HG03575 (cell line): ENCODE measurements around the gene PNP.
"Not testable (repeated sequence)": the region's sequence is repeated elsewhere in the genome, so short reads cannot be mapped to it uniquely, and the experiment has no call there.

ENCODE experiments used
- ATAC-seq: cut with Tn5 transposase; IDR thresholded peaks from one replicate; pipeline ENCODE4 v1.9.1; 2021; ENCODE audit not compliant: unreplicated experiment, insufficient number of reproducible peaks, low FRiP score; ENCODE audit errors: extremely low read depth

PNP gene

DNA sequence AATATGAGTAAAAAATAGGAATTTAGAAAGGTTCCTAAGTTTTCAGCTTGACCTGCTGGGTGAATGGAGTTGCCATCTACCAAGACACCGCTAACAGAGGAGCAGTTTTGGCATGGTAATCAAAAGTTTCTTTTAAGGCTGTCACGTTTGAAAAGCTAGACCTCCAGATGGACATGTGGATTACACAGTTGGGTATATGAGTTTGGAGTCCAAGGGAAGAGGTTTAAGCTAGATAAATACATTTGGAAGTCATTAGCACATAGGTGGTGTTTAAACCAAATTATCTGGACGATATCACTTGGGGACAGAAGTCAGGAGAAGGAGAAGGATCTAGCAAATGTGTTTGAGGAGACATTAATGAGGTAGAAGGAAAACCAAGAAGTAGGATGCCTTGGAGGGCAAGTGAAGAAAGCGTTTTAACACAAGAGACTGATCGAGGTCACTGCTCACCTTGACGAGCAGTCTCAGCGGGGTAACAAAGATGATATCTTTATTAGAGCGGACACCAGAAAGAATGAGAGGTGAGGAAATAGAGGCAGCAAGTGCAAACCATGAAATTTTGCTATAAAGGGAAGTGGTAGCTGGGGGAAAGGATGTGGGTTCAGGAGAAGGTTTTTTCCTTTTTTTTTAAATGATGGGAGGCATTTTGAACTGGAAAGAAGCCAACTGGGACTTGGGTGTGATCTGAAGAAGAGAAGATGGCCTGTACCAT is 17.6 kb downstream of the PNP start:
- no peak for ATAC-seq

DNA sequence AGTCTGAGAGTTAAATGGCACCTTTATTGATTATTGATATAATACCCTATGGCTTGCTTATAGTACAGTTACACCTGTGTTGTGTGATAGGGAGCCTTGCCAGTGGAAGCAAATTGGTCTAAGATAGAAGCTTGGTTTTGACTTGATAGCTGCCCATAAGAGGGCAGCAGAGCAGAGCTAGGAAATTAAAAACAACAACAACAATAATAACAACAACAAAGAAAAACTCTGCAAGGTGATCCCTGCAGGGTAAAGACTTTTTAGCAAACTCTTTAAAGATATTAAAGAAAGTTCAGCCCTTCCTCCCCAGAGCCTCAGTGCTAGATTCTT is 18.2 kb downstream of the PNP start:
- ATAC-seq: no peak

DNA sequence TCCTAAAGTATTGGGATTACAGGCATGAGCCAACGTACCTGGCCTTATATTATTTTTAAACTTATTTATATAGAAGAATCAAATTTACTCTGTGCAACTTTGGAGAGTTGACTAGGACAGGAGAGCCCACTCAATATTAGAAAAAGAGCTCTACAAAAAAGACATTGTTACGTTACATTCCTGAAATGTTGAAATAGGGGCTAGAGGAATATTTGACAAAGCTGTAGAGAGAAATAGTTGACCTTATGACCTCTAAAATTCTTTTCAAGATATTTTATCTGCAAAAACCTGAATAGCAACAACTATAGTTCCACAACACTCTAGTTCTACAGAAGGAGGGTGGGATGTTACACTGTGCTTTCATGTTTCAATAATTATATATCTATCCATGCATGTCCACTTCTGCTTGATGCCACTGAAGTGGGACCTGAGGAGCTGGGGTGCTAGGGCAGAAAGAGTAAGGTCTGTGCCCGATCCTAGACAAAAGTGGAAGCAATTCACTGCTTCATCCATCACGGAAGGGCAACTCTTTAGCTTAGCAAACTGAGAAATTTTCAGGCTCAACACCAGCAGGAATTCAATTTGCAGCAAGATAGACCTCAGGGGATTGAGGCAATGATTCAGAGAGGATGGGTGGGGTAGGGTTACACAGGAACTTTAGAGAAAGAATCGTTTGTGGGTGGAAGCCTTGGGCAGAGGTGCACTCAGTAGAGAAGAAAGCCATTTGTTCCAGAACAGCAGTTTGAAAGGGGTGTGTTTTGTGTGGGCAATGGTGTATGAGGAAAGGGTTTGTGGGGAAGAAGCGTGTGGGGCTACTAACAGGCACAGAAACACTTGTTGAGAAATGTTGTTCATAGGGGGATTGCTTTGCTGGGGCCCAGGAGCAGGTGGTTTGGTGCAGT is 20.1 kb downstream of the PNP start:
- peak; percentile 26 for ATAC-seq

DNA sequence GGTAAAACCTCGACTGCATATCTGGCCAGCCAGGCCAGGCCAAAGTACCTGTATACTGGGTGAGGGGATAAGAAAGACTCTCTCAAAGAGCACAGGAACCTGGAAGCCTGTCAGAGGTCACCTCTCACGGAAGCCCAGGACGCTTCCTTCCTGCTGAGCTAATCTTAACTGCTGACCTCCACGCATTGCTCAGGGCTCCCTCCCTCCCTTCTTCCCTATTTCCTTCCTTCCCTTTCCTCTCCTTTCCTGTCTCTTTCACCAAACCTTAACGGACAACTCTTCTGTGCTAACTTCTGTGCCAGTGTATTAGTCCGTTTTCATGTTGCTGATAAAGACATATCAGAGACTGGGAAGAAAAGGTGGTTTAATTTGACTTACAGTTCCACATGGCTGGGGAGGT is 21.4 kb downstream of the PNP start:
- no peak for ATAC-seq

DNA sequence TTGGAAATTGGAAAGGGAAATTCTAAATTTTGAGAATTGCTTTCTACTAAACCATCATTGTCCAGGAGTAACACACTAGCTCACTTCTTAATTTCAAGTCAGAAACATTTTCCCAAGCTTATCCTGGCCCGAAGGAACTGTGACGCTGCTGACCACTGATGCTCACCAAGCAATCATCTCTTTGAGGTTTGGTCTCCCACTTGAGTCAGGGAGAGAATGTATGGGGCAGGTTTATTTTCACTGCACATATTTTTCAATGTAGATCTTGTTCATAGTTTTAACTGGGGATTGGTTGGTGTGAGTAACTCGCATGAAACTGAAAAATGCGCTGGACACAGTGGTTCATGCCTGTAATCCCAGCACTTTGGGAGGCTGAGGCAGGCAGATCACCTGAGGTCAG is 23.3 kb downstream of the PNP start:
- ATAC-seq: no peak

DNA sequence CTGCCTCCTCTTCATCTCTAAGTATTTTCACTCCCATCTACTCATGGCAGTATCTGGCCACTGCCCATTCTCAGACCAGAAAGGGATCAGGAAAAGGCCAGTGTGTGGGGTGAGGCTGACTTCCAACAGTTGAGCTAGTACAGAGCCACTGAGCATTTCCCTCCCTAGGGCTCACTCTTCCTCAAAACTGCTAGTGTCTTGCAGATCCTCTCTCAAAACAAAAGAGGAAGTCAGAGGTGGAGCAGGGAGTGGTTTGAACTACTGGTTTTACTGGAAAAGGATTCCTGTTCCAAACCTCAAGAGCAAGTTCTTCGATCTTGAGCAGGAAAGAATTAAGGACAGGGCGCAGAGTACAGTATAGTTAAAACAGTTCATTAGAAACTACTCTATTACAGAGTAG is 24.4 kb downstream of the PNP start:
- ATAC-seq: no peak

DNA sequence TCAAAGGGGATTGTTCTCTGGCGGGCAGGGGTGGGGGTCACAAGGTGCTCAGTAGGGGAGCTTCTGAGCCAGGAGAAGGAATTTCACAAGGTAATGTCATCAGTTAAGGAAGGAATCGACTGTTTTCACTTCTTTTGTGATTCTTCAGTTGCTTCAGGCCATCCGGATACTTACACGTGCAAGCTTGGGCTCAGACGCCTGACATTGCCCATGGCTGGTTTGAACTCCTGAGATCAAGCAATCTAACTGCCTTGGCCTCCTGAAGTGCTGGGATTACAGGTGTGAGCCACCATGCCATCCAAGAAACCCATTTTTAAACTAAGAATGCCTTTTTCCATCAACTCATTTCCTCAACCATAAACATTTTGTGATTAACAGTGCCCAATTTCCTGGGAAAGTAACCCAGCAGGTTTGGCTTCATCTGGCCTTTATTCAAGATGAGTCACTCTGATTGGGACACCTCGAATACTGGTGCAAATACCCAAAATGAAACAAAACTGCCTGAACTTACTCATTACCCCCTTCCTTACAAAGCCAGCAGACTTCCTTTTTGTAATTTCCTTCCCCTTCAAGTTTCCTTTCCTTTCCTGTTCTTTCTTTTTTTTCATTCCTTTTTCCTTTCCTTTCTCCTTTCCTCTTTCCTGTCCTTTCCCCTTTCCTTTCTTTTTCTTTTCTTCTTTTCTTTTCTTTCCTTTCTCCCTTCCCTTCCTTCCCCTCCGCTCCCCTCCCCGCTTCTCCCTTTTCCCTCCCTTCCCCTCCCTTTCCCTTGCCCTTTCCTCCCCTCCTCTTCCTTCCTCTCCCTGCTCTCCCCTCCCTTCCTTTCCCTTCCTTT is 25.9 kb downstream of the PNP start:
- no peak for ATAC-seq

DNA sequence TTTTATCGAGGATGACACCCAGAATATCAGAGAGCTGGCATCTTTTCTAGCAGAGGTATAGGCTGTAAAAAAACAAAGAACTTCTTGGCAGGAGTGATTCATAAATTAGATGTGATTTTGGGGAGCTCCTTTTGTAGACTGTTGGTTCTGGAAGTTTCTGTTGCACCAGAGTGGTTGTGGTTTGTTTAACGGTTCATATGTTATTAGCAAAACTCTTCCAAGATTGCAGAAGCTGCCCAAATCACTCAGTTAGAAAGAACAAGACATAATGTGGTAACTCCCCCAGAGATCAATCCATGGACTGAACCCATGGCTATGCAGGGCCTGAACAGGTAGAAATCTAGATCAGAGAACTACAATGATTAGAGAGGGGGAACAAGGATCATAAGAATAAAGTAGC is 29.4 kb downstream of the PNP start:
- ATAC-seq: no peak

DNA sequence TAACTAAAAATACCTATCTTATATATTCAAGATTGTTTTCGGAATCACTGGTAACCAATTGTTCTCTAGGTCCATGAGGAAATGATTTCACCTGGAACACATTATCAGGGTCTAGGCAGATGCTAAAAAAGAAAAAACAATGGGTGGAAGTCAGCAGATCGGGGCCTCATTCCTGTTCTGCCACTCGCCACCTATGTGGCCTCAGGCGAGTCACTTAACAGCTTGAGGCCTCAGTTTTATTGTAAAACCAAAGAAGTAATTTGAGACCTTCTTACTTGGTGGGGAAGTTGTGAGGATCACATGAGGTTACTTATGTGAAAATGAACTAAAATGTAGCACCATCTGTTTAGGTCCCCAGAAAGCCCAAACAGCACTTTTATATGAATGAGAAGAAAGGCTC is 29.9 kb downstream of the PNP start:
- ATAC-seq: no peak

DNA sequence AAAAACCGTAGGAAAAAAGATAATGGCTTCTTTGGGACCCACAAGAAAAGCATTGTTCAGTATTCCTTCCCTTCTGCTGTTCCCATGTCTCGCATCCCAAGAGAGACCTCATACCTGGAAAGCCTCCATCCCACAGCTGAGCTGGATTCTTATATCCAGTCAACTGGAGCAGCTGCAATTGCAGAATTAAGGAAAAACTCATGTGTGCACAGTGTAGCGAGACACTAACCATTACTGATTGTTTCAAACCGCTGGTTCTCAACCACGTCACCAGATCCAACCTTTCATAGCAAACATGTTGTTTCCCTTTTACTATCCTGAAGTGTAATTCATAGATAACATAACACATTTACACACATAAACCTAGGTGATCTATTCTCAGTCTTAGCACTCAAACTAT is 30.7 kb downstream of the PNP start:
- ATAC-seq: no peak

DNA sequence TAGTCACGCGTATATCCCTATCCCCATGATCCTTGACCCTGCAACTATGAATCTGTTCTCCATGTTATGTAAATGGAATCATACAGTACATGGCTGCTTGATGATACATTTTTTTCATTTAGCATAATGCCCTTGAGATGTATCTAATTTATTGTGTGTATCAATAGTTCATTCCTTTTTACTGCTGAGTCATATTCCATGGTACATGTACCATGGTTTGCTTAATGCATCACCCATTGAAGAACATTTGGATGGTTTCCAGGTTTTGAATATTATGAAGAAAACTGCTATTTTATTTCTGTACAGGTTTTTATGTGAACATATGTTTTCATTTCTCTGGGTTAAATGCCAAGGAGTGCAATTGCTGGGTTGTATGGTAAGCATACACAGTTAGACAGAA is 32.1 kb downstream of the PNP start:
- no peak for ATAC-seq

DNA sequence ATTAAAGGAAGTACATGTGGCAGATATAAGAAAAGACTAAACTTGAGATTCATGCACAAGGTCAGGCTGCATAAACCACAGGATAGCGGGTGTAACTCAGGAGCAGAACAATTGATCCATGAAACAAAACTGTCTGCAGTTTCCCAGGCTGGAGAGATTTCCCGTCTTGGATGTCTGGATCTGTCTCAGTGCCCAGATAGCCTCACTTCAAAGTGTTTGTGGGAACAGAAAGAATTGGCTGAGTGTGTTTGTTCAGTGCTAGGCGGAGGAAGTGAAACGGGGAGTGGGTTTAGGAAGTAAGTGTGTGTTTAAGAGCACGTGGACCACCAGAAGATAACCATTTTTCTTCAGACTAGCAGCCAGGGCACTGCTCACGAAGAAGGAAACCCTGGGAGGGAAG is 34.7 kb downstream of the PNP start:
- ATAC-seq: no peak

DNA sequence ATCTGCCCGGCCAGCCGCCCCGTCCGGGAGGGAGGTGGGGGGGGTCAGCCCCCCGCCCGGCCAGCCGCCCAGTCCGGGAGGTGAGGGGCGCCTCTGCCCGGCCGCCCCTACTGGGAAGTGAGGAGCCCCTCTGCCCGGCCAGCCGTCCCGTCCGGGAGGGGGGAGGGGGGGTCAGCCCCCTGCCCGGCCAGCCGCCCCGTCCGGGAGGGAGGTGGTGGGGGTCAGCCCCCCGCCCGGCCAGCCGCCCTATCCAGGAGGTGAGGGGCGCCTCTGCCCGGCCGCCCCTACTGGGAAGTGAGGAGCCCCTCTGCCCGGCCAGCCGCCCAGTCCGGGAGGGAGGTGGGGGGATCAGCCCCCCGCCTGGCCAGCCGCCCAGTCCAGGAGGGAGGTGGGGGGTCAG is 37.1 kb downstream of the PNP start:
- ATAC-seq: not testable (repeated sequence)

DNA sequence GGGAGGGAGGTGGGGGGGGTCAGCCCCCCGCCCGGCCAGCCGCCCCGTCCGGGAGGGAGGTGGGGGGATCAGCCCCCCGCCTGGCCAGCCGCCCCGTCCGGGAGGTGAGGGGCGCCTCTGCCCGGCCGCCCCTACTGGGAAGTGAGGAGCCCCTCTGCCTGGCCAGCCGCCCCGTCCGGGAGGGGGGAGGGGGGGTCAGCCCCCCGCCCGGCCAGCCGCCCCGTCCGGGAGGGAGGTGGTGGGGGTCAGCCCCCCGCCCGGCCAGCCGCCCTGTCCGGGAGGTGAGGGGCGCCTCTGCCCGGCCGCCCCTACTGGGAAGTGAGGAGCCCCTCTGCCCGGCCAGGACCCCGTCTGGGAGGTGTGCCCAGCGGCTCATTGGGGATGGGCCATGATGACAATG is 37.5 kb downstream of the PNP start:
- ATAC-seq: not testable (repeated sequence)

DNA sequence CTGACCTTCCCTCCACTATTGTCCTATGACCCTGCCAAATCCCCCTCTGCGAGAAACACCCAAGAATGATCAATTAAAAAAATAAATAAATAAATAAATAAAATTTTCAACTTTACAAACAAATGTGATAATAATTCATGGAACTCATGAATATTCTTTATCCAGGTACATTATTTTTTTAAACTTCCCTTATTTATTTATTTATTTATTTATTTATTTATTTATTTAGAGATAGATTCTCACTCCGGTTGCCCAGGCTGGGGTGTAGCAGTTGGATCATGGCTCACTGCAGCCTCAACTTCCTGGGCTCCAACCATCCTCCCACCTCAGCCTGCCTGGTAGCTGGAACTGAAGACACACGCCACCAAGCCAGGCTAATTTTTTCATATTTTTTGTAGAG is 38.3 kb downstream of the PNP start:
- ATAC-seq: not testable (repeated sequence)

DNA sequence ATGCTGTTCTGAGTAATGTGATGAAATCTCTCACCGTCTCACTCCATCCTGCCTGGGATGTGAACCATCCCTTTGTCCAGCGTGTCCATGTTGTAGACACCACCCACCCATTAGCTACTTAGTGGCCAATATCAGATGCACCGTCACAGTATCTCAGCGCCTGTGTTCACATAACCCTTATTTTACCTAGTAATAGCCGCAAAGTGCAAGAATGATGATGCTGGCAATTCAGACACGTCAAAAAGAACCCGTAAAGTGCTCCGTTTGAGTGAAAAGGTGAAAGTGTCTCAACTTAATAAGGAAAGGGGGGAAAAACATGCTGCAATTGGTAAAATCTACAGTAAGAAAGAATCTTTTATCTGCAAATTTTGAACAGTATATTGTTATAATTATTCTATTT is 39.2 kb downstream of the PNP start:
- no peak for ATAC-seq

DNA sequence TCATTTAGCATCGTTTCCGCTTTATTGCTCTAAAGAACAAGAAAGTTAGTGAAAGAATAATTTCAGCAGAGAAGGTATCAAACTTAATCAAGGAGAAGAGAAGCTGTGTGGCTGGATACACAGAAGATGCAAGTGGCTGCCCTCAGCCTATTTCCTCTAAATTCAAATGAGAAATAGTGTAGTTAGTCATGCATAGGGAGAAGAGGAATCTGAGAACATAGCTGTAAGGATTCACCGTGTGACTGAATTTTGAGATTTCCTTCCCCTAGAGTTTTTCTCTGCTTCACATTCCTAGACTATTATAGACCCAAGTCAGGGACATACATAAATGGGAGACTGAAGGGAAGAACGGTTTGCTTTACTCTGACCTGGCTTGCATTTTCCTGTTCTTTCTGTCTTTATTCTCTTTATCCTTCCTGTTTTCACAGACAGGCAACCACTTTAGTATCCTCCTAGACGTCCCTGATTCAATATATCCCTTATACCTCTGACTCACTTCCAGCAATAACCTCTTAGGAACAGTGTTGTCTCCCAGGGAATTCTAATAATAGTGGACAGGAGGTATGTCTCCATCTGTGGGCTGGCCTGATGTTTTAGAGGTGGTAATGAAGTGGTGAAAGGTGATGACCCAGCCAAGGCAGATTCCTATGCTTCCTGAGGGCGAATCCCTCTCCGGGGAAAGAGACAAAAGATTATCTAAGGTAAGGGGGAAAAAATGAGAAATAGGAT is 43.1 kb downstream of the PNP start:
- no peak for ATAC-seq

DNA sequence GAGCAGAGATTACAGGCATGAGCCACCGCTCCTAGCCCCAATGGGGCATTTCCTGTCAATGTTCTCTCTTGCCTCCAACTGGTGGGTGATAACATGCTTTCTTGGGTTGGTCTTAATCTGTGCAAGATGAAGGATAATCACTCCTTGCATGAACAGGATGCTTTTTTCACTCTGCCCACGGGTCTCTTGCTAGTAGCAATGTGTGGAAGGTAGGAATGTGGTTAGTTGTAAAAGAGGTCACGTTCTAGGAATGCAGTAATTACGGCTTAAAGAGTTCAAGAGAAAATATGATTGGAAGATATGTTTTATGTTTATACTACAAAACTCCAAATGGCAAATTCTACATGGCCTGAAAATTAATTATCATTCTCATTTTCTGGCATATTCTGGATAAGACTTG is 46.6 kb downstream of the PNP start:
- ATAC-seq: no peak

DNA sequence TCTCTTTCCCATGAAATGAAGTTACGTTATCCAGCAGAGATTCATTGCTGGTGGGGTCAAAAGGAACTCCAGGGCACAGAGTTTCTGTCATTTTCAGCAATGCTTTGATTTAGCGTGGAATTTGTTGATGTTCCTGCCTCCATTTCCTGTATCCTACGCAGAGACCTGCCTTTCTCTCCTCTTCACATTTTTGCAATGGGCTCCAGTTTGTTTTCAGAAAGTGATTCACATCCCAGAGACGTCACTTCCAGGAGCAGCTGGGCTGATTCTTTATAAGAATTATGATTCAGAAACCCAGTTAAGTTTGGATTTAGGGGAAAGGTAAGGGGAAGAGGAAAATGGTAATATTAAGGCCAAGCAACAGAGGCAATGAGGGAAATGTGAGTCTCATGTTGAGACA is 47.7 kb downstream of the PNP start:
- no peak for ATAC-seq
